HT-29 (cell line): ENCODE measurements around the gene MBOAT2. TPM values are rescaled to one million over a fixed set of nuclear protein-coding genes. Genes with fewer than 3 reads are reported as not detected.
A peak's percentile ranks its signal among the peaks of the same experiment; 100 is the strongest.
"Not testable (repeated sequence)": the region's sequence is repeated elsewhere in the genome, so short reads cannot be mapped to it uniquely, and the experiment has no call there.

Experiments
- DNase-seq: peaks from one replicate; pipeline ENCODE4 v3.0.0-alpha.2; 2015; ENCODE audit warnings: low spot score
- total RNA-seq: library from RNA; depleted of rRNA; stranded (reverse); fragments of >200 nt; shearing (Covaris generic); gene quantifications from 2 replicates; pipeline ENCODE4 v1.2.3, GENCODE V29; 2014

MBOAT2 gene
- total RNA-seq, 1 experiment from 2014 or later, result 1.2 TPM

DNA sequence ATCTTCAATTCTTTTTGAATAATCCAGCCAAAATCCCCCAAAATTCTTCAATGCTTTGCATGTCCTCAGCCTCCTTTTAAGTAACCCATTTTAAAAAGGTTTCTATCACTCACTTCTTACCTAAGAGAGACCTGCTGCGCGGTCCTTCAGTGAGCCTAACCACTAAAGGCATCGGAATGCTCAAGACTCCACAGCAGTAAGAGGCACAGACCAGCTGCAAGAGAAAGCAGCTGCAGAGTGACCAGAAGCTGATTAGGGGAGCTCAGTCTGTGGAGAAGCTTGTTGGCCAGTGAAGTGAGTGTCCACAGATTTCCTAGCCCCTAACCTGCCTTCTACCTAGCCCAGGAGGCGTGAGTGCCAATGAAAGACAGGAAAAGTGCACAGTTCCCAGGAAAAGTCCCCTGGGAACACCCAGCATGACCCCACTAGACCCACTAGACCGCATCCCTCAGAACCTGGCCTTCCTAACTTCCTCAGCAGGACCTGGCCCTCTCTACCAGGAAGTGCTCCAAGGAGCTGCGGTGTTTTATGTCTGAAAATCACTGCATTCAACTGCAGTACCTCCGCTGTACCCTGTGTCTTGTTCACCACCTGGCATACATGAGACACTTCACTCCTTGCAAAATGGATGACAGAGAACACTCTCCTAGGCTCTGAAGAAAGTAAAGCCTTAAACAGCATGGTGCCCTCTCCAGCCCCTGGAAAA is 10.1 kb downstream of the MBOAT2 start:
- DNase-seq, result no peak

DNA sequence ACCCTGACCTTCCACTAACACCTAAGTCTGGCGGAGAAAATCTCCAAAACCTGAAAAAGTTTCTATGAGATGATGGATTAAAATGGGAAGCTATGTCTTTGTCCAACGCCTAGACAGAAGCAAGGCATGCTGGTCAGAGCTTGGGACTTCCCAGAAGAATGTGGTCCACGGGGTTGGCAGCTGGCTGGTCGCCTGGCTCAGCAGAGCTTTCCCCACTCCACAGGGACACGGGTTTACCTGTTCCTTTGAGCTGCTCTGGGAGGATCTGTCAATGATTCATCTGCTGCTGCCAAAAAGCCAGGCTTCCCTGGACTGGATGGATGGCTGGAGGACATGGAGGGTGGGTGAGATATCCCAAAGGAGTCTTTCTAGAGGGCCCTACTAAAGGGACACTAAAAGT is 10.8 kb downstream of the MBOAT2 start:
- DNase-seq, result no peak

DNA sequence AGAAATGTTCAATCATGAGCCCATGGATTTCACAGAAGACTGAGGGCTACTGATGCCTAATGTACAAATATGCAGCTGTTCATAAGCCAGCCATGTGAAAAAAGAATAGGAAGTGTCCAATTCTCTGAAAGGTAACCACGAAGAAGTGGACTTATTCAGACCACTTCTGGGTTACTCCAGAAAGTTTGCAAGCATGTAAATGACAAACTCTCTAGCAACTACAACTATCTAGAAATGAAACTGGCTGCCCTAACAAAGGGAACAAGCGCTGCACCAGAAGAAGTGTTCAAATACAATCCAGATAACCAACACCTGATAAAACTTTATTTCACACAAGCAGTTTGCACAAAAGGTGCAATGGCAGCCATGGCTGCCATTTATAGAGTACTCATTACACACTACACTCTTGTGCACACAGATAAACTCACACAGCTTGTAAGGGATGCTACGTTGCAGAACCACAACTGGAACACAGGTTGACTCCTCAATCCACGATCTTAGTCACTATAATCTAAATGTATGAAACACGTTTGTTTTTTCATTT is 13.9 kb downstream of the MBOAT2 start:
- DNase-seq, result no peak

DNA sequence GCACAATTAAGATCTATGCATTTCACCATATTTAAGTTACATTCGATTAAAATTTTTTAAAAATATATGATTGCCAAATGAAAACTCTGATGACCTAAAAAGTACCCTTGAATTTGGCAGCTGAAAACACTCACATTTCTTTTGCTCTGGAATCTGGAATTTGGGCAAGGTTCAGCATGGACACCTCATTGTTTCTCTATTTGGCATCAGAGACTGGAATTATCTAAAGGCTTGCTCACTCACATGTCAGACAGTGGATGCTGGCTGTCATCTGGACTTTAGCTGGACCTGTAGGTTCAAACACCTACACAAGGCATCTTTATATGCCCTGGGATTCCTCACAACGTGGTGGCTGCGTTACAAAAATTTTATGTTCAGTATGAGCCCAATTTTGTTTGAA is 16.1 kb downstream of the MBOAT2 start:
- DNase-seq, result no peak

DNA sequence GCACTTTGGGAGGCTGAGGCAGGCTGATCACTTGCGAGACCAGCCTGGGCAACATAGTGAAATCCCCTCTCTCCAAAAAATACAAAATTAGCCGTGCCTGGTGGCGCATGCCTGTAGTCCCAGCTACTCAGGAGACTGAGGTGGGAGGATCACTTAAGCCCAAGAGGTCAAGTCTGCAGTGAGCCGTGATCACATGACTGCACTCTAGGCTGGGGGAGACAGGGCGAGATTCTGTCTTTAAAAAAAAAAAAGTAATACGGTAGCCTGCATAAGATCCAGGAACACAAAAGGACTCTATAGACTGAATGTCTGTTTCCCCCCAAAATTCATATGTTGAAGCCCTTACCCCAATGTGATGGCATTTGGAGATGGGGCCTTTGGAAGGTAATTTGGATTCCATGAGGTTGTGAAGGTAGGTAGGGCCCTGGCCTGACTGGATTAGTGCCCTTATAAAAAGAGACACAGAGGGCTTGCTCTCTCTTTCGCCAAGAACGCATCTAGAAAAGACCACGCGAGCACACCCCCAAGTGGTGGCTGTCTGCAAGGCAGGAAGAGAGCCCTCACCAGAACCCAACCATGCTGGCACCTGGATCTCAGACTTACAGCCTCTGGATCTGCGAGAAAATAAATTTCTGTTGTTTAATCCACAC is 17.0 kb downstream of the MBOAT2 start:
- DNase-seq, result peak; percentile 45

DNA sequence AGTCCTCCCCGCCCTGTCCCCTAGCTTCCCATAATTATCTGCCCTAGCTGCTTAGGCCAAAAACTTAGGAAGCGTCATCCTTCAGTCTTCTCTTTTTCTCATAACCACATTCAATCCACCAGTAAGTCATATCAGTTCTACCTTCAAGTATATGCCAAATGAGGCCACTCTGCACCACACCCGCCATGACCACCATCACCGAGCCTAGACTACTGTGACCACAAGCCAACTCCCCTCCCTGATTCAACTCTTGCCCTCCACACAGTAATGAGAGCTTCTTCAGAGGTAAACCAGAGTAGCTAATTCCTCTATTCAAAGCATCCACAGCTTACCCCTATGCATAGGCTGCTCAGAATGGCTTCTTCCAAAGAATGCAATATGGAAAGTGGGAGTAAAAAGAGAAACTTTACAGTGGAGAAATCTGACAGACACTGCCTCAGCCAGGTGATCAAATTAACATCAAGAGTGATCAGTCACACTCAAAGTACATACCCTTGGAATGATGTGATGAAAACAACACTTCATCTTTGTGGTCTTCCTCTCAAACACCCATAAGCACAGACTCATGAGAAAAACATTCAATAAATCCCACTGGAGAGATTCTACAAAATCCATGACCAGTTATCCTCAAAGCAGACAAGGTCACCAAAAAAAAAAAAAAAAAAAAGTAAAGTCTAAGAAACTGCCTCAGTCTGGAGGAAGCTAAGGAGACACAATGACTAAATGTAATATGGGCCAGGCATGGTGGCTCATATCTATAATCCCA is 17.7 kb downstream of the MBOAT2 start:
- no peak for DNase-seq

DNA sequence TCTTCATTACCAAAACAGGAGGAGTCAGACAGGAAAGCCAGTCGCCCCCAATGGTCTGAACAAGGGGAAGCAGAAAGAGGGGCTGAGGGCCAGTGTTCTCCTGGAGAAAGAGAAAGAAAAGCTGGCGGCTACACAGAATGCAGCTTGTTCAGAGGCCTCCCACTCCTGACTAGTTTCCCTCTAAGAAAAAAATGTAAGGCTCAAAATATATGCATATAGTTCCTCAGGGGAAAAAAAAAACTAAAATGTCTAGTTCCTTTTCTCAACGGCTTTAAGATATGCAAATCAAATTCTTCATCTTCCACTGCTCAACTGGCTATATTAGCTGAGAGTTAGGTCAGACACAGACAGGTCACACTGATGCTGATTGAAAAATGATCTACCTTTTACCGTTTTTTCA is 18.6 kb downstream of the MBOAT2 start:
- DNase-seq, result no peak

DNA sequence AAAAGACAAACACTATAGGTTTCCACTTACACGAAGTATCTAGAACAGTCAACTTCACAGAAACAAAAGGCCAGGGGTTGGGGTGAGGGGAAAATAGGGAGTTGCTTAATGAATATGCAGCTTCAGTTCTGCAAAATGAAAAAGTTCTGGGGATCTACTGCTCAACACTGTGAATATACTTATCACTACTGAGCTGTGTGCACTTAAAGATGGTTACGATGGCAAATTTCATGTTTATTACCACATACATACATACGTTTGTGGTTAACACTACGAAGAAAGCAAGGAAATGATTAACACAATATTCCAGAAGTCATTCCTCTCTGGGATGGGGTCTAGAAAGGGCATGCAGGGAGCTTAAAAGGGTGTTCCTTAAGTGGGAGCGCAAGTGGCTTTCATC is 19.3 kb downstream of the MBOAT2 start:
- DNase-seq, result no peak

DNA sequence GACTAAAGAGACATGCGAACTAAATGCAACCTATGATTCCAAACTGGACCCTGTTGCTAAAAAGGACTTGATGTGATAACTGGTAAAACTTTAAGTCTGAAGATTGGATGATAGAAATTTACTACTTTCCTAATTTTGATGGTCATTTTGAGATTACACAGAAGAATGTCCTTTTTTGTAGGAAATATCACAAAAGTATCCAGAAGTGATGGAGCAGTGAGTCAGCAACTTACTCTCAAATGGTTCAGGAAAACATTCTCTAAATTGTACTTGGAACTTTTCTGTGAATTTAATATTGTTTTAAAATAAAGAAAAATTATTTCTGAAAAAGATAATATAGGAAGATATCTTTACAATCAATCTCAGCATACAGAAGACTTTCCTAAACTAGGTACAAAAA is 19.9 kb downstream of the MBOAT2 start:
- no peak for DNase-seq

DNA sequence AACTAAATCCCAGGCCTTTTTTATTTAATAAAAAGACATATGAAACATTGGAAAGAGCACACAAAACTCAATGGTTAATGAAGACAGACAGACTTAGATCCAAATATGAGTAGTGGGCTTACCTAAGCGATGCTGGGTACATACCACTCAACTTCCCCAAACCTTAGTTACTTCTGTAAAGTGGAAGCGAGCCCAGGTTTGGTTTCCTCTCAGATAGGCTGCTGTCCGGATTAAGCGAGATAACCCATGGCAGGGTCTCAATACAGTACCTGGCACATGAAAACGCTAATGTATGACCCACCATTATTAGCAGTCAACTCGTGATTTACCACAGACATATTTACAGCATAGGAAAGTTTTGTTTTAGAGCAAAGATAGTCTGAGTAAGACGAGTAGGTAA is 21.6 kb downstream of the MBOAT2 start:
- no peak for DNase-seq

DNA sequence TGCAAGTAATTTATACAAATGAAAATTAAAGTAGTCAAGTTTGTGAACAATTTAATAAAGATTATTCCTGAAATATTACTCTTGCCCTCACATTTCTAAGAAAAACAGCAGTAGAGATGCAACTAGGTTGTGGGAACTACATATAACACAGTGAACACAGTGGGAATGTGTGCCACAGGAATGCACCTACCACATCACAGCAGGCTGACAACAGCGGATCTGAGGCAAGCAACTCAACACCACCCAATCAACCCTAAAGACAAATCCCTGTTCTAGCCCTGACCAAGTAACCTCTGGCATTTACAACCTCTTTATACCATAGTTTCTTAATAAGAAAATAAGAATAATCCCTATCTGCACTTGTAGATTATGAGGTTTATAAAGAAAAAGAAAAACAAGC is 23.4 kb downstream of the MBOAT2 start:
- DNase-seq, result no peak

DNA sequence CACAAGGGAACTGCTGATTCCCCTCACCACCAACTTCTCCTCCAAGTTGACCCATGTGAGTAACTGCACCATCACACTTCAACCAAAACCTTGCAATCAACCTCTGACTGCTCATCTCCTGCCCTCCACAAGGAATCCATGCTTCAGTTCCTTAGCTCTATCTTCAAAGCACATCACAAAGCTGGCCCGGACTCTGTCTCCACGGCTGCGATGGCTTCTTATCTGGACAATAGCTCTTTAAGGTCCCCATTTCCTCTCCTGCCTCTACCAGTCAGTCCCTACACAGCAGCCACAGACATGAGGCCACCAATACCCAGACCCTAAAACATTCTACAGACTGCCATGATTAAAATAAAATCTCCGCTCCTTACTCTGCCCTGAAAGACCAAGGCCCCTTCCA is 25.7 kb downstream of the MBOAT2 start:
- no peak for DNase-seq

DNA sequence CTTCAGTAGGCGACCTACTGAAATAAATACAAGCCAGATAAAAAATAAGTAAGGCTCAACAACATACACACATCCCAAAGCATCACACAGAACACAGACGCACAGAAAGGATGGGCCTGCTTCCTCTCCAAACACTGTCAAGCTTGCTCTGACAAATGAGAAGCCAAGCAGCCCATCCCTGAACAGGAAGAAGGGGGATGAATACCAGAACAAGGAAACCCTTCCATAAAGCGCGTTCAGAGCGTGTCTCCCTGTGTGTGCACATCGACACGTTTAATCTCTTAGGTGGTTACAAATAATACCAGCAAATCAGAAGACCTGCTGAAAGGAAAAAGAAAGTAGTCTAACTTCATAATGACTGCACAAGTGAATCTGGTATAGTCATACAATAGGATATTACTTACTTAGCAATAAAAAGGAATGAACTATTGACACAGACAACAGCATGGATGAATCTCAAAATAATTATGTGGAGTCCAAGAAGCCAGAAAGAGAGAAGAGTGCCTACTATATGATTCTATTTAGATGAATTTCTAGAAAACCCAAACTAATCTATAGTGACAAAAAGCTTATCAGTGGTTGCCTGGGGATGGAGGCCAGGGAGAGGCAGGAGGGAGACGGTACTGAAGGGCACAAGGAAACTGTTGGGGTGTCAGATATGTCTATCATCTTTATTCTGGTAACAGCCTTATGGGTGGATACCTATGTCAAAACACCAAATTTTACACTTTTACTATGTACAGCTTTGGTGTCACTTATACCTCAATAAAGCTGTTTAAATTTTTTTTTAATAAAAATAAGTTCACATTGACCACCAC is 26.8 kb downstream of the MBOAT2 start:
- no peak for DNase-seq

DNA sequence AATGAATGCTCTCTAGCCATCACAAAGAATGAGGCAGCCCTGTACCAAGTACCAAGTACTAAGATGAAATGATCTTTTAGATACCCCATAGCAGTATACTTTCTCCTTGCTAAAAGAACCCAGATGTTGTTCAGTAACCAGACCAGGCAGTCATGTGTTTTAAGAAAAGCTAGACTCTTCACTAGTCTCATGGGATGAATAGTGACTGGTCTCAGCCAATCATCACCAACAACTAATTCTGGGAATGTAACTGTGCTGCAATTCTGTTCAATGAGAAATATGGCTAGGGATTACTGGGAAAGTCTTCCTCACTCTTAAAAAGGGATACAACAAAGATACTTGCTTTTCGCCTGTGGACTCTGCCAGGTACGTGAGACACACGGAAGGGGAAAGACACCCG is 29.5 kb downstream of the MBOAT2 start:
- DNase-seq, result no peak

DNA sequence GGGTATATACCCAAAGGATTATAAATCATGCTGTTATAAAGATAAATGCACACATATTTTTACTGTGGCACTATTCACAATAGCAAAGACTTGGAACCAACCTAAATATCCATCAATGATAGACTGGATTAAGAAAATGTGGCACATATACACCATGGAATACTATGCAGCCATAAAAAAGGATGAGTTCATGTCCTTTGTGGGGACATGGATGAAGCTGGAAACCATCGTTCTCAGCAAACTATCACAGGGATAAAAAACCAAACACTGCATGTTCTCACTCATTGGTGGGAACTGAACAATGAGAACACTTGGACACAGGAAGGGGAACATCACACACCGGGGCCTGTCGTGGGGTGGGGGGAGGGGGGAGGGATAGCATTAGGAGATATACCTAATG is 30.5 kb downstream of the MBOAT2 start:
- DNase-seq, result not testable (repeated sequence)

DNA sequence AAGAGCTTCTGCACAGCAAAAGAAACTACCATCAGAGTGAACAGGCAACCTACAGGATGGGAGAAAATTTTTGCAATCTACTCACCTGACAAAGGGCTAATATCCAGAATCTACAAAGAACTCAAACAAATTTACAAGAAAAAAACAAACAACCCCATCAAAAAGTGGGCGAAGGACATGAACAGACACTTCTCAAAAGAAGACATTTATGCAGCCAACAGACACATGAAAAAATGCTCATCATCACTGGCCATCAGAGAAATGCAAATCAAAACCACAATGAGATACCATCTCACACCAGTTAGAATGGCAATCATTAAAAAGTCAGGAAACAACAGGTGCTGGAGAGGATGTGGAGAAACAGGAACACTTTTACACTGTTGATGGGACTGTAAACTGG is 30.9 kb downstream of the MBOAT2 start:
- DNase-seq, result not testable (repeated sequence)

DNA sequence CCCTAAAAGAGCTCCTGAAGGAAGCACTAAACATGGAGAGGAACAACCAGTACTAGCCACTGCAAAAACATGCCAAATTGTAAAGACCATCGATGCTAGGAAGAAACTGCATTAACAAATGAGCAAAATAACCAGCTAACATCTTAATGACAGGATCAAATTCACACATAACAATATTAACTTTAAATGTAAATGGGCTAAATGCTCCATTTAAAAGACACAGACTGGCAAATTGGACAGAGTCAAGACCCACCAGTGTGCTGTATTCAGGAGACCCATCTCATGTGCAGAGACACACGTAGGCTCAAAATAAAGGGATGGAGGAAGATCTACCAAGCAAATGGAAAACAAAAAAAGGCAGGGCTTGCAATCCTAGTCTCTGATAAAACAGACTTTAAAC is 34.1 kb downstream of the MBOAT2 start:
- not testable (repeated sequence) for DNase-seq

DNA sequence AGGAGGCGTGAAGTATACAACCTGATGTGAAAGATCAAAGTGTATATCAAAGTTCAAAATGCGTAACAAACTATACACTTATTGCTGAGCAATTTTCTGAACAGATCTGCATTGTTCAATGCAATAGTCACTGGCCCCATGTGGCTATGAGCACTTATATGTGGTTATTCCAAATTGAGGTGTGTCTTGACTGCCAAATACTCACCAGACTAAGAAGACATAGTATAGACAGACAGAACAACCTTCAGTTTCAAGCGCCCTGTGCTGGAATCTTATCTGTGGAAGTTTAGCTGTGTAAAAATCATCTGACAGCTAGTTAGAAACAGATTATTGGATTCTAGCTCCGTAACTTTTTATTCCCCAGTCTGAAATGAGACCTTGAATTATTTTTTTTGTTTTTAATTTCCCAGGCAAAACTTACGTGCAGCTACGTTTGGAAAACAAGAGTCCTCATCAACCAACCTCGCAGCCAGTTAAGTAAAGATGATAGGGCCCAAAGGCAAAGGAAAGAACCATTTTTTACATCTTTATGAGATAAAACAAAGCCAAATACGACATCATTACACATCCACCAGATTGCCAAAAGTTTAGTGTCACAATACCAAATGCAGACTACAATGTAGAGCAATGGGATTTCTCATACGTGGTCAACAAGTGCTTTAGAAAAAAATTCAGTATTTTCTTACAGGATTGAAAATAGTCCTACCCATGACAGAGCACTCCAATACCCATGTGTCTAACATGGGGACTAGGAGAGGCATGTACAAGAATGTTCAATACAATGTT is 37.2 kb downstream of the MBOAT2 start:
- DNase-seq, result no peak

DNA sequence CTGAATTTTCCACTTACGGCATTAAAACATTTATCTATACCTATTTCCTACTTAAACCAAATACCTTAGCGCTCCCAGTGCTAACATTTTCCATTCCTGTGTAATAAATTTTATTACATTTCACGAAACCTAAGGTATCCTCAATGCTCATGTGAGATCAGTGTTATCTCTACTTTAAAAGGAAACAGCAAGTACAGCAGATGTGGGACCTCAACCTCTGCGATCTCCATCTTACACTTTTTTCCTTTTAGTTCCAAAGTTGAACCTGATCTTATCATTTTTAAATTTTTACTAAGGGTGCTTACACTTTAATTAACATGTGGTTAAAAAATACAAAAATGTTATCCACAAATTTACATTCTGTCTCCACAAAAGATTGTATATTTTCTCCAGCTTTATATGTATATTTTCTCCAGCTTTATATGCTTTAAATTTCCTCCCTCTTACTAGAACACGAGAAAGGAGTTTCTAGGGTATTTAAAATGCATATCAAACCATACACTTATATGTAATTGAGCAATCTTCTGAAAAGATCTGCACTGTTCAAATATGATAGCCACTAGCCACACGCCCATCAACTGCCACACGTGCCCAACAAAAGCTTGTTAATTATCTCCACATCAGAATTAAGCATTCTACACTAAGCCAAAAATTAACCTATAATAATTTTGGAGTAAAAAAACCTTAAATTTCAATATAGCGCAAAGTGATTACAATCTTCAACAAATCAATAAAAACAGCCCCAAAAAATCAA is 38.1 kb downstream of the MBOAT2 start:
- no peak for DNase-seq

DNA sequence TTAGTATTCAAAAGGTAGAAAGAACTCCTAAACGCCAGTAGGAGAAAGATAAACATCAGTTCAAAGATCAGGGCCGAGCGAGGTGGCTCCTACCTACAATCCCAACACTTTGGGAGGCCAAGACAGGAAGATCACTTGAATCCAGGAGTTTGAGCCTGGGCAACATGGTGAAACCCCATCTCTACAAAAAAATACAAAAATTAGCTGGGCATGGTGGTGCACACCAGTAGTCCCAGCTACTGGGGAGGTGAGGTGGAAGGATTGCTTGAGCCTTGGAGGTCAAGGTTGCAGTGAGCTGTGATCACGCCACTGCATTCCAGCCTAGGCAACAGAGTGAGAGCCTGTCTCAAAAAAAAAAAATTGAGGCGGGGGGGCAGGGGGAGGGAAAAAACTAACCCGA is 40.6 kb downstream of the MBOAT2 start:
- no peak for DNase-seq
